Activated CD8-positive, alpha-beta memory T cell treated with anti-CD3 and anti-CD28 coated beads, Interleukin-2, amount 50 U/mL, for 24 hours (primary cell): ENCODE data around the gene IFNA13.

Experiments used
- DNase-seq: peaks from one replicate; pipeline ENCODE4 v3.0.0-alpha.2; 2020; ENCODE audit errors: extremely low read depth

IFNA13 gene

GRCh38 chr9:21357479-21358460 is 10.1 kb downstream of the IFNA13 start:
- DNase-seq, result no peak

GRCh38 chr9:21350787-21351186 is 17.1 kb downstream of the IFNA13 start, which contains the start of gene IFNA6:
Gene IFNA6 (minus strand): TSS chr9:21350887. CDS start chr9:21350887, 0 bp downstream.
- no peak for DNase-seq

DNA sequence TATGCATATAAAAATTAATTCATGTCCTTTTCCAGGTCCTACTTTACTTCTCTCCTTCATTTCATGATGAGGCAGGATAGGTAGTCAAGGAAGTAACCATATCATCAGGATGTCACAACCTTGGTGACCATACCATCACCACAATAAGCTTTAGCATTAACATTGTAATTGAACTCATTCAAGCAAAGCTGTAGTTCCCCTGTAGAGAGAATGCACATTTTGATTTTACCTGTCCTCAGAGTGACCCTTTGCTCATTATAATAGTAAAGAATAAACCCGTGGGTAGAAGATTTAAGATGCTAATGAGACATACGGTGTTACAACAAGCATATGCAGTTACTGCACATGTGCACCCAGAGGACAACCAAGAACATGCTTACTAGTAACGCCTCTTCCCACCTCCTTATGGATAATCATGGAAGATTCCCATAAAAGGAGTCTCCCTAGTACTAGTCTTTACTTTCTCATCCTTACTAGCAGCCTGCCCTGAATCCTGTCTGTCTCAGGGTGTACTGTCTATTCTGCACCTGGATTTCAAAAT is 19.4 kb downstream of the IFNA13 start:
- DNase-seq, result no peak

DNA sequence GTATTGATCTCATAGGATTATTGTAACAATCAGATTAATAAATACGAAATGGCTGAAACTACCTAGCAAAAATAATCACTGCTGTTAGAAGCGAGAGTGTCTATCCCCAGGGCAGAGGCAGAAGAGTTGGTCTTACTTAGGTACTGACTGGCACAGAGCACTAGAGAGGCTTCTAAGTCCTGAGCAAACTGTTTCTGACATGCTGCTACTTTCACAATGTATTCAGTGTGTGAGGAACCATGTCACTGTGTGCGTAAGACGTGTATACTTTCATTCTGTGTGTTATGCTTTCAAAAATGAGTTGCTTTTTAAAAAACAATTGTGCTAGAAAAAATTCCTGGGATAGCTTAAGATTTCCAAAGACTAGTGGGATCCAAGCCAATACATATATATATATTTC is 27.1 kb downstream of the IFNA13 start:
- DNase-seq, result no peak

GRCh38 chr9:21336457-21336856 is 31.4 kb downstream of the IFNA13 start:
- no peak for DNase-seq

DNA sequence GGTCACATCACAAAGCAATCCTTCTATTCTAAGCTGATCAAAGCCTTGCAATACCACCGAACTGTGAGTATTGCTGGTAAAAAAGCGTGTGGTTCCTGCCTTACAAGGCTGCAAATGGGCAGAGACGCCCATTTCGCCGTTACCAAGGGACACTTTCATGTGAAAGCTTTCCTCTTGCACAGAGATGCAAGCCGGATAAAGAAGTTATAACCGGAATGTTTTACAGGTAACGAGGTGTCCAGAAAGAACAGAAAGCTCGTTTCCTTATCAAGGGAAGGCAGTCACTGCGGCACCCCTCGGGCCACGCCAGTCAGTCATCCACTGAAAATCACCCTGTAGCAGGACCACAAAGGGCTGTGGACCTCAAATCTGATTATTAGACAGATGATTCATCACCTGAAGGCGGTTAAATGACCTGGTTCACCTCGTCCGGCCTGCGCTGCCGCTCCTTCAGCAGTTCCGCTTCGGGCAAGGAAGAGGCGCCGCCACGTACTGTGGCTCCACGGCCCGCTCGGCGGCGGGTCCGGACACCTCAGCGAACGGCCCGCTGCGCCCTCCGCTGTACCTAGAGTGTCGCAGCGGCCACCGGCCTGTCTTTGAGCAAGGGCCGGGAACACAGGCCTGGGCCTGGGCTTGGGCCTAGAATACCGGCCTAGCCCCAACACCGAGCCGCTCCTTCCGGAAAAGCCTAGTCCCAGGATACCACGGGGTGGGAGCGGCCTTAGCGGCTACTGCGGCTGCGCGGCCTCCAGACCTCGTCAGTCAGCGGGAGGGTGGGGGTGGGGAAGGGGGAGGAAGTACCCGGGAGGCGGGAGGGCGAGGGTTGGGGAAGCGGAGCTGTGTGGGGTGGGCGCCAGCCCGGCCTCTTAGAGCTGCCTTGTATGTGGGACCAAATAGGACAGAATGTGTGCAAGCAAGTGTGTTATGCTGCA is 32.9 kb downstream of the IFNA13 start, which contains the start of gene KLHL9:
KLHL9 (minus strand) TSS at position 704 of the 932 bp plus-strand sequence; CDS start at position 159, 545 bp downstream.
- peak; percentile 72 for DNase-seq

GRCh38 chr9:21333226-21333625 is 34.6 kb downstream of the IFNA13 start:
- DNase-seq, result no peak

- no peak for DNase-seq
Measured at GRCh38 chr9:21331676-21332402, 36.0 kb downstream of the IFNA13 start.

GRCh38 chr9:21326526-21327139 is 41.2 kb downstream of the IFNA13 start:
- no peak for DNase-seq

DNA sequence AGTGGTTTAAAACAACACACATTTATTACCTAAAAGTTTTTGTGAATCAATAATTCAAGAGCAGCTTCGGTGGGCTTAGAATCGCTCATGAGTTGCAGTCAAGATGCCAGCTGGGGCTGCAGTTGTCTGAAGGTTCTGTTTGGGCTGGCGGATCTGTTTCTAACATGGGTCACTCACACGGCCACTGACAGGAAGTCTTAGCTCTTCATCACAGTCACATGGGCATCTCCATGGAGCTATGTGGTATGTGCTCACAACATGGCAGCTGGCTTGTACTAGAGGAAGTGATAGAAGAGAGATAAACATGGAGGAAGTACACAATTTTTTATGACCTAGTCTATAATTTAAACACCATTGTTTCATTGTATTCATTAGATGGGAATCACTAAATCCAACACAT is 43.8 kb downstream of the IFNA13 start:
- no peak for DNase-seq

- no peak for DNase-seq
Measured at GRCh38 chr9:21322911-21323461, 44.9 kb downstream of the IFNA13 start.

- DNase-seq, result no peak
Measured at GRCh38 chr9:21320465-21320864, 47.4 kb downstream of the IFNA13 start.

- no peak for DNase-seq
Measured at GRCh38 chr9:21317956-21318923, 49.6 kb downstream of the IFNA13 start.
